HEK293 (cell line): Measurements from ENCODE around the gene IPO9.

Experiments
- CTCF ChIA-PET: fragments of 350-600 bp; formaldehyde crosslinking; extraction: SDS; loops from one replicate; lab custom pipeline; 2021; ENCODE audit warnings: antibody characterized with exemption; lab: Yijun Ruan, JAX
- POLR2A ChIA-PET: fragments of 300-600 bp; formaldehyde crosslinking; extraction: SDS; loops from one replicate; lab custom pipeline; 2020; ENCODE audit warnings: antibody characterized with exemption, inconsistent platforms; lab: Yijun Ruan, JAX
- H3K27ac ChIP-seq: fragments of 200-500 bp; sonication (Bioruptor generic); 2 replicates; pipeline ENCODE4 v1.5.1; 2014; ENCODE audit warnings: low read depth, low read length, control low read depth, inconsistent platforms; ENCODE audit errors: extremely low read depth
- H3K36me3 ChIP-seq, 2 experiments: fragments of 200-500 bp in 1 of 2; sonication (Bioruptor generic) in 1 of 2; 1 replicate in 1 of 2; 2 replicates in 1 of 2; pipeline ENCODE4 v1.5.1; 2014 to 2017; ENCODE audit warnings: inconsistent platforms in 2 of 2, low read length in 2 of 2; ENCODE audit not compliant: control insufficient read depth in 2 of 2, insufficient read depth in 1 of 2
- H3K4me1 ChIP-seq: fragments of 200-500 bp; sonication (Bioruptor generic); 2 replicates; pipeline ENCODE4 v1.5.1; 2014; ENCODE audit warnings: mild to moderate bottlenecking, low read length, inconsistent platforms; ENCODE audit not compliant: control insufficient read depth, insufficient read depth
- H3K4me3 ChIP-seq: 2 replicates; pipeline ENCODE4 v1.5.1; 2011; ENCODE audit warnings: low read depth, mild to moderate bottlenecking, control low read depth, low read length, moderate library complexity
- H3K9me3 ChIP-seq: fragments of 200-500 bp; sonication (Bioruptor generic); 2 replicates; pipeline ENCODE4 v1.5.1; 2014; ENCODE audit warnings: low read depth, low read length, inconsistent platforms; ENCODE audit not compliant: control insufficient read depth, insufficient read depth
- ATF2 ChIP-seq: fragments of 450-650 bp; formaldehyde crosslinking; IDR thresholded peaks from 2 replicates; pipeline ENCODE4 v1.5.1; 2016; ENCODE audit warnings: missing biosample characterization, missing genetic modification characterization, low read depth
- BCL11A ChIP-seq: fragments of 450-650 bp; formaldehyde crosslinking; IDR thresholded peaks from 2 replicates; pipeline ENCODE4 v1.5.1; 2016; ENCODE audit warnings: low read depth, missing biosample characterization, missing genetic modification characterization
- REST ChIP-seq: fragments of 450-650 bp; formaldehyde crosslinking; IDR thresholded peaks from 2 replicates; pipeline ENCODE4 v1.5.1; 2016; ENCODE audit warnings: missing biosample characterization, missing genetic modification characterization
- YY1 ChIP-seq: fragments of 450-650 bp; formaldehyde crosslinking; IDR thresholded peaks from 2 replicates; pipeline ENCODE4 v1.5.1; 2018; ENCODE audit warnings: missing biosample characterization, missing genetic modification characterization
- ZBTB26 ChIP-seq: fragments of 450-650 bp; formaldehyde crosslinking; optimal IDR thresholded peaks from 2 replicates; pipeline ENCODE3; 2016; ENCODE audit warnings: missing biosample characterization, mild to moderate bottlenecking, missing genetic modification characterization
- ZBTB6 ChIP-seq: fragments of 450-650 bp; formaldehyde crosslinking; IDR thresholded peaks from 2 replicates; pipeline ENCODE4 v1.5.1; 2017; ENCODE audit warnings: missing biosample characterization, missing genetic modification characterization
- ZFP41 ChIP-seq: fragments of 450-650 bp; formaldehyde crosslinking; IDR thresholded peaks from 2 replicates; pipeline ENCODE4 v1.5.1; 2016; ENCODE audit warnings: missing biosample characterization, missing genetic modification characterization, borderline replicate concordance
- ZNF10 ChIP-seq: fragments of 450-650 bp; formaldehyde crosslinking; IDR thresholded peaks from 2 replicates; pipeline ENCODE4 v1.5.1; 2017; ENCODE audit warnings: missing biosample characterization, missing genetic modification characterization
- ZNF221 ChIP-seq: fragments of 450-650 bp; formaldehyde crosslinking; IDR thresholded peaks from 2 replicates; pipeline ENCODE4 v1.5.1; 2017; ENCODE audit warnings: missing biosample characterization, missing genetic modification characterization, borderline replicate concordance
- ZNF26 ChIP-seq: fragments of 450-650 bp; formaldehyde crosslinking; IDR thresholded peaks from 2 replicates; pipeline ENCODE4 v1.5.1; 2016; ENCODE audit warnings: missing biosample characterization, missing genetic modification characterization
- ZNF280D ChIP-seq: fragments of 450-650 bp; formaldehyde crosslinking; IDR thresholded peaks from 2 replicates; pipeline ENCODE4 v1.5.1; 2016; ENCODE audit warnings: missing biosample characterization, missing genetic modification characterization
- ZNF362 ChIP-seq: fragments of 450-650 bp; formaldehyde crosslinking; IDR thresholded peaks from 2 replicates; pipeline ENCODE4 v1.5.1; 2016; ENCODE audit warnings: missing biosample characterization, missing genetic modification characterization
- ZNF514 ChIP-seq: fragments of 450-650 bp; formaldehyde crosslinking; IDR thresholded peaks from 2 replicates; pipeline ENCODE4 v1.5.1; 2016; ENCODE audit warnings: missing biosample characterization, missing genetic modification characterization
- ZNF548 ChIP-seq: fragments of 450-650 bp; formaldehyde crosslinking; IDR thresholded peaks from 2 replicates; pipeline ENCODE4 v1.5.1; 2016; ENCODE audit warnings: missing biosample characterization, missing genetic modification characterization
- ZNF580 ChIP-seq: fragments of 450-650 bp; formaldehyde crosslinking; IDR thresholded peaks from 2 replicates; pipeline ENCODE4 v1.5.1; 2016; ENCODE audit warnings: missing biosample characterization, missing genetic modification characterization
- ZNF596 ChIP-seq: fragments of 450-650 bp; IDR thresholded peaks from 2 replicates; pipeline ENCODE4 v1.5.0; 2018; ENCODE audit warnings: missing biosample characterization, mild to moderate bottlenecking, missing genetic modification characterization, moderate library complexity
- ZNF658 ChIP-seq: fragments of 450-650 bp; formaldehyde crosslinking; IDR thresholded peaks from 2 replicates; pipeline ENCODE4; 2016; ENCODE audit warnings: missing biosample characterization, missing genetic modification characterization
- ZNF677 ChIP-seq: fragments of 450-650 bp; IDR thresholded peaks from 2 replicates; pipeline ENCODE4 v1.5.0; 2018; ENCODE audit warnings: missing biosample characterization, mild to moderate bottlenecking, missing genetic modification characterization, moderate library complexity
- ZNF777 ChIP-seq: fragments of 450-650 bp; formaldehyde crosslinking; IDR thresholded peaks from 2 replicates; pipeline ENCODE4 v1.5.1; 2017; ENCODE audit warnings: missing biosample characterization, missing genetic modification characterization, borderline replicate concordance
- ZSCAN16 ChIP-seq: fragments of 450-650 bp; formaldehyde crosslinking; IDR thresholded peaks from 2 replicates; pipeline ENCODE4 v1.5.1; 2016; ENCODE audit warnings: missing biosample characterization, missing genetic modification characterization
- ZSCAN5A ChIP-seq: fragments of 450-650 bp; formaldehyde crosslinking; IDR thresholded peaks from 2 replicates; pipeline ENCODE4 v1.5.1; 2016; ENCODE audit warnings: missing biosample characterization, missing genetic modification characterization

Gene IPO9

GRCh38 chr1:201928266-201928665, 99.3 kb downstream of the IPO9 start (continued):
- TF ChIP-seq REST (tag by site-specific recombination) = no peak
- TF ChIP-seq ZNF658 (tag by site-specific recombination) = no peak
- no peak for TF ChIP-seq ZNF221 (tag by site-specific recombination)
- no peak for TF ChIP-seq ZBTB26 (tag by site-specific recombination)
- TF ChIP-seq BCL11A = no peak
- no peak for TF ChIP-seq ZBTB6 (tag by site-specific recombination)
- TF ChIP-seq ZNF10 (tag by site-specific recombination) = no peak

GRCh38 chr1:201930137-201930536, 101.2 kb downstream of the IPO9 start:
- no peak overlapping the region for H3K27ac ChIP-seq
- H3K36me3 ChIP-seq = no peaks in the 10 kb centered on the region
- no peaks in the 10 kb centered on the region for H3K4me1 ChIP-seq
- CTCF ChIA-PET = no interaction called here
- no peaks in the 10 kb centered on the region for H3K9me3 ChIP-seq
- POLR2A ChIA-PET = no interaction called here
- no peak overlapping the region for H3K4me3 ChIP-seq
- TF ChIP-seq ZSCAN5A (tag by site-specific recombination) (no peak), ZNF280D (tag by site-specific recombination) (no peak), ZNF26 (tag by site-specific recombination) (no peak), ZNF362 (no peak), YY1 (tag by site-specific recombination) (no peak), ZNF677 (tag by site-specific recombination) (no peak), ZNF596 (tag by site-specific recombination) (no peak), ATF2 (tag by site-specific recombination) (no peak), ZNF580 (tag by site-specific recombination) (no peak), ZSCAN16 (tag by site-specific recombination) (no peak), ZFP41 (tag by site-specific recombination) (no peak), ZNF514 (tag by site-specific recombination) (no peak), ZNF548 (no peak), ZNF777 (tag by site-specific recombination) (no peak)
